ENCODE measurements around the gene SPATA2L. TPM values are rescaled to one million over a fixed set of nuclear protein-coding genes. Genes with fewer than 3 reads are reported as not detected.
A peak's percentile ranks its signal among the peaks of the same experiment; 100 is the strongest.

The SPATA2L gene
- total and polyA plus RNA-seq, 2 of the 8 experiments (the other 6 are each of a cell fraction or from before 2014, with no cell fraction given), result 9.3 to 12.5 TPM

- Histone ChIP-seq H3K36me3 (ENCODE audit: control insufficient read depth in 2 of 4, insufficient read depth in 4 of 4, low read length in 3 of 4) (peaks cover 0 to 10% (median under 1%) of the 10 kb centered on the region in 4 experiments; a peak in 3 of 8 replicates), H2BK15ac (ENCODE audit: low read length) (peak overlapping the region; percentile 88; the same call in 1 of the 2 replicates), H3K4me1 (replicated peaks in 1 of 4; ENCODE audit: control insufficient read depth in 3 of 4, insufficient read depth in 4 of 4, low read length in 3 of 4) (peaks cover 0 to 11% (median 5%) of the 10 kb centered on the region in 4 experiments; a peak in 5 of 7 replicates), H2BK120ac (replicated peaks; ENCODE audit: low read depth, low read length) (no peak overlapping the region), H2AFZ (ENCODE audit: low read length) (no peak overlapping the region), H3K14ac (ENCODE audit: insufficient read length) (no peak overlapping the region), H3K56ac (replicated peaks; ENCODE audit: insufficient read length, low read depth, low read length) (no peak overlapping the region), H2AK5ac (ENCODE audit: low read depth, low read length) (no peak overlapping the region), H4K5ac (ENCODE audit: insufficient read length, low read depth, low read length) (peak overlapping the region; percentile 12), H3K23me2 (ENCODE audit: low read depth, low read length) (peaks cover 13% of the 10 kb centered on the region; the same call in 1 of the 2 replicates), H2BK12ac (ENCODE audit: low read depth, low read length) (no peak overlapping the region), H3K4ac (replicated peaks; ENCODE audit: insufficient read length, low read depth, low read length) (peak overlapping the region; percentile 38), H3K79me2 (ENCODE audit: control insufficient read depth in 1 of 2, insufficient read depth in 2 of 2, low read length in 2 of 2) (no peaks in the 10 kb centered on the region), H3K27ac (ENCODE audit: low read depth, low read length) (peak overlapping the region; percentile 13; the same call in 1 of the 2 replicates), H2BK20ac (ENCODE audit: low read length) (no peak overlapping the region), H3K4me3 (ENCODE audit: extremely low read depth in 1 of 4, insufficient read depth in 2 of 4, low read depth in 3 of 4, low read length in 4 of 4) (peak overlapping the region; percentile 49 to 78 (median 74)), H3K9ac (replicated peaks in 1 of 4; ENCODE audit: extremely low read depth in 1 of 4, low read depth in 3 of 4, low read length in 3 of 4) (peak overlapping the region in 3 of 4 experiments; percentile 64 to 68 (median 65); a peak in 3 of 7 replicates), H3K4me2 (ENCODE audit: insufficient read depth in 1 of 2, low read depth in 2 of 2, low read length in 2 of 2) (peak overlapping the region; percentile 67 to 96), H3K79me1 (ENCODE audit: low read depth, low read length) (no peaks in the 10 kb centered on the region), H4K91ac (replicated peaks; ENCODE audit: insufficient read length, low read length) (no peak overlapping the region), H3K27me3 (replicated peaks in 1 of 4; ENCODE audit: control insufficient read depth in 3 of 4, extremely low read depth in 1 of 4, insufficient read depth in 3 of 4, low read length in 3 of 4) (peaks cover 0 to 9% (median 2%) of the 10 kb centered on the region in 4 experiments; a peak in 3 of 7 replicates), H3K23ac (ENCODE audit: insufficient read length) (no peak overlapping the region), H4K20me1 (replicated peaks in 1 of 2; ENCODE audit: control insufficient read depth in 1 of 2, insufficient read depth in 2 of 2, low read length in 2 of 2) (peaks cover 0 to 20% of the 10 kb centered on the region in 2 experiments), H4K8ac (ENCODE audit: extremely low read depth, insufficient read depth, low read length) (peak overlapping the region; percentile 48), H2BK5ac (ENCODE audit: low read depth, low read length) (peak overlapping the region; percentile 60; the same call in 1 of the 2 replicates), H3K18ac (ENCODE audit: extremely low read depth, low read length) (peak overlapping the region; percentile 78), H3K9me3 (ENCODE audit: insufficient read depth in 2 of 2, low read depth in 1 of 2, low read length in 1 of 2) (no peaks in the 10 kb centered on the region)
- ChIA-PET CTCF (ENCODE audit: partially characterized antibody) (interaction anchor here (0.6 to 3.7 kb wide), 16 partner anchors 10 to 996 kb away, joined by 3 to 36 read pairs (median 5); partner anchors contain the start of gene CPNE7), POLR2A (ENCODE audit: partially characterized antibody) (interaction anchor here (0.6 to 5.3 kb wide), 21 partner anchors 8 to 212 kb away, joined by 3 to 59 read pairs (median 4); partner anchors contain the start of genes CDK10, CHMP1A, CPNE7 and FANCA)
- FAIRE-seq (no peak), DNase-seq (ENCODE audit: low read depth in 1 of 2, low spot score in 2 of 2) (peak in 1 of 2 experiments; percentile 76)
- 5% methylated on average over 38 of the region's 78 CpGs; no CpG with 5 or more reads in 1 of the 2 experiments for WGBS, 2 experiments (ENCODE audit: extremely low coverage in 1 of 2, insufficient coverage in 1 of 2, insufficient read length in 1 of 2, insufficient replicate concordance in 2 of 2, low coverage in 1 of 2, low lambda C conversion rate in 2 of 2, missing lambda C conversion rate in 1 of 2)
- no peak; a peak in 1 of 3 replicates for TF ChIP-seq POLR2A (IDR thresholded peaks at IDR 0.05; ENCODE audit: control extremely low read depth in 1 of 2, low read depth in 2 of 2, low read length in 2 of 2)
- TF ChIP-seq SIRT6 (IDR thresholded peaks at IDR 0.05; ENCODE audit: low read length), result no peak
- no peak for TF ChIP-seq RBBP5 (IDR thresholded peaks at IDR 0.05; ENCODE audit: borderline replicate concordance, low read depth, low read length)
- peak; percentile 51; the same call in 1 of the 2 replicates for TF ChIP-seq CREB1 (IDR thresholded peaks at IDR 0.05)
- TF ChIP-seq SP2 (IDR thresholded peaks at IDR 0.05; ENCODE audit: low read length), result no peak
- no peak for TF ChIP-seq ATF3 (IDR thresholded peaks at IDR 0.05; ENCODE audit: insufficient read depth, low read depth, low read length)
- no peak for TF ChIP-seq BRCA1 (IDR thresholded peaks at IDR 0.05; ENCODE audit: low read depth, low read length)
- TF ChIP-seq E2F6 (IDR thresholded peaks at IDR 0.05), result peak; percentile 73
- TF ChIP-seq BCL11A (IDR thresholded peaks at IDR 0.05; ENCODE audit: low read depth in 2 of 2, low read length in 2 of 2), result no peak
- TF ChIP-seq SIX5 (IDR thresholded peaks at IDR 0.05; ENCODE audit: low read depth, low read length), result no peak
- TF ChIP-seq KDM1A (IDR thresholded peaks at IDR 0.05; ENCODE audit: borderline replicate concordance, low read length), result no peak
Observed at GRCh38 chr16:89700649-89701424, 668 bp downstream of the SPATA2L start.

All from H1 (cell line).